ENCODE measurements around the gene TP63.

- no peak for TF ChIP-seq POLR2A (IDR thresholded peaks at IDR 0.05)
- TF ChIP-seq CTCF (IDR thresholded peaks at IDR 0.05) = no peak
These were observed 4.9 kb upstream of the TP63 start for GRCh38 chr3:189626286-189626685.

Data from Peyer's patch (tissue), 4 donors.